ENCODE results near the gene OR2T10. TPM values are rescaled to one million over a fixed set of nuclear protein-coding genes. Genes with fewer than 3 reads are reported as not detected.

The OR2T10 gene
- total RNA-seq, 1 experiment from 2014 or later = not detected

DNA sequence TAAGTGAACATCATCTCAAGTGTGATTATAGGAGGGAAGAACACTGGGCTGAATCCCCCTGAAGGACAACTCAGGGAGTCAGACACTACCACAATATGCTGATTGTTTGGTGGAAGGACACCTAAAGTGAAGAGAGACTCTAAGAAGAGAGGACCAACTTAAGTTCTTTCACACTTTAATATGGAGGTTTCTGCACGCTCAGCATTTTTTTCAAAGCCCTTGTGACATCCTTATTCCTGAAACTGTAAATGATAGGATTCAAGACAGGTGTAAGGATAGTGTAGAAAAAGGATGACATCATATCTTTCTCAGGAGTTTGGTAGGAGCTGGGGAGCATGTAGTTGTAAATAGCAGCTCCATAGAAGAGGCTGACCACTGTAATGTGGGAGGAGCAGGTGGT is 4.8 kb downstream of the OR2T10 start:
- DNase-seq (ENCODE audit: low read depth, low spot score) (no peak), ATAC-seq (no peak)
- peaks cover 2% of the 10 kb centered on the region; the same call in 1 of the 2 replicates for H3K9me3 ChIP-seq (ENCODE audit: control insufficient read depth, insufficient read depth, low read depth, low read length)
- ChIA-PET POLR2A (no interaction called here), CTCF (no interaction called here)
- no peaks in the 10 kb centered on the region for H3K27me3 ChIP-seq (ENCODE audit: control insufficient read depth, insufficient read depth, low read length)
- H3K4me3 ChIP-seq (ENCODE audit: low read depth in 2 of 2, low read length in 2 of 2) = no peak overlapping the region
- no peaks in the 10 kb centered on the region for H3K4me1 ChIP-seq (ENCODE audit: control insufficient read depth, insufficient read depth, low read length)
- no peak for TF ChIP-seq REST (IDR thresholded peaks at IDR 0.05; ENCODE audit: insufficient read depth in 1 of 2, low read depth in 2 of 2, low read length in 1 of 2)
- no peak for TF ChIP-seq TCF7L2 (IDR thresholded peaks at IDR 0.05; ENCODE audit: low read depth, low read length)
- intact Hi-C loops (cut with micrococcal nuclease; ENCODE audit: unreplicated experiment) (no loop called here), in situ Hi-C loops (cut with HindIII; ENCODE audit: low pct_unique_long_range_greater_than_20kb, low sequenced_read_pairs) (no loop called here)
- no peak overlapping the region for H3K27ac ChIP-seq (ENCODE audit: low read length)
- no TSS peak for BruUV-seq (replicated peaks)
- H3K36me3 ChIP-seq (ENCODE audit: control insufficient read depth, insufficient read depth, low read length) = no peaks in the 10 kb centered on the region

DNA sequence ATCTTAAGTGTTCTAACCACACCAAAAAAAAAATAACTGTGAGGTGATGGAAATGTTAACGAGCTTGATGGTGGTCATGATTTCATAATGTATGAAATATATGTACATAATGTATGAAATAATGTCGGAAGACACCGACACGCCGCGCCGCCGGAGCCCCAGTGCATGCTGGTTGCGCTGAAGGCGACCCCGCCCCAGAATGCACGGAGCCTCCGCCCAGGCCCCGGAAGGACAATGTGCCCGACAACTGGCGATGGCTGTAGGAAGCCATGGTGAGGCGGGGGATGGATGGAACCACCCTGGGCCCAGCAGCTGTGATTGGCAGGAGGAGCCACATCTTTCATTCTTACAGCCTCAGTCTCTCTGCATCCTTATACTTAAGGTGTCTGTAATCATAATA is 7.4 kb downstream of the OR2T10 start:
- H3K27ac ChIP-seq (ENCODE audit: low read length) = no peak overlapping the region
- no peak for DNase-seq (ENCODE audit: low read depth, low spot score)
- no peak overlapping the region for H3K4me3 ChIP-seq (ENCODE audit: low read depth in 2 of 2, low read length in 2 of 2)
- no peak for TF ChIP-seq TCF7L2 (IDR thresholded peaks at IDR 0.05; ENCODE audit: low read depth, low read length)
- TF ChIP-seq POLR2AphosphoS5 (IDR thresholded peaks at IDR 0.05; ENCODE audit: low read depth, low read length) = no peak
- TF ChIP-seq REST (IDR thresholded peaks at IDR 0.05; ENCODE audit: insufficient read depth in 1 of 2, low read depth in 2 of 2, low read length in 1 of 2) = no peak
- in situ Hi-C loops (cut with HindIII; ENCODE audit: low pct_unique_long_range_greater_than_20kb, low sequenced_read_pairs) (no loop called here), intact Hi-C loops (cut with micrococcal nuclease; ENCODE audit: unreplicated experiment) (no loop called here)
- no TSS peak for BruUV-seq (replicated peaks)
- H3K36me3 ChIP-seq (ENCODE audit: control insufficient read depth, insufficient read depth, low read length) = no peaks in the 10 kb centered on the region
- CTCF ChIA-PET = no interaction called here
- POLR2A ChIA-PET = no interaction called here
- no peak for ATAC-seq
- H3K4me1 ChIP-seq (ENCODE audit: control insufficient read depth, insufficient read depth, low read length) = no peaks in the 10 kb centered on the region
- no peaks in the 10 kb centered on the region for H3K27me3 ChIP-seq (ENCODE audit: control insufficient read depth, insufficient read depth, low read length)
- H3K9me3 ChIP-seq (ENCODE audit: control insufficient read depth, insufficient read depth, low read depth, low read length) = peaks cover 4% of the 10 kb centered on the region; the same call in 1 of the 2 replicates

- in situ Hi-C loops (cut with HindIII; ENCODE audit: low pct_unique_long_range_greater_than_20kb, low sequenced_read_pairs) = no loop called here
- BruUV-seq (replicated peaks) = no TSS peak
These were observed 8.2 kb downstream of the OR2T10 start for GRCh38 chr1:248589334-248589733.

More at GRCh38 chr1:248589334-248589733, 8.2 kb downstream of the OR2T10 start:
- ChIA-PET CTCF (no interaction called here), POLR2A (no interaction called here)
- Histone ChIP-seq H3K4me3 (ENCODE audit: low read depth in 2 of 2, low read length in 2 of 2) (no peak overlapping the region), H3K4me1 (ENCODE audit: control insufficient read depth, insufficient read depth, low read length) (no peaks in the 10 kb centered on the region), H3K27me3 (ENCODE audit: control insufficient read depth, insufficient read depth, low read length) (no peaks in the 10 kb centered on the region), H3K9me3 (ENCODE audit: control insufficient read depth, insufficient read depth, low read depth, low read length) (peaks cover 4% of the 10 kb centered on the region; the same call in 1 of the 2 replicates), H3K27ac (ENCODE audit: low read length) (no peak overlapping the region), H3K36me3 (ENCODE audit: control insufficient read depth, insufficient read depth, low read length) (no peaks in the 10 kb centered on the region)
- intact Hi-C loops (cut with micrococcal nuclease; ENCODE audit: unreplicated experiment) = no loop called here
- DNase-seq (ENCODE audit: low read depth, low spot score) (no peak), ATAC-seq (no peak)
- TF ChIP-seq POLR2AphosphoS5 (IDR thresholded peaks at IDR 0.05; ENCODE audit: low read depth, low read length) (no peak), CTCF (IDR thresholded peaks at IDR 0.05) (no peak), REST (IDR thresholded peaks at IDR 0.05; ENCODE audit: insufficient read depth in 1 of 2, low read depth in 2 of 2, low read length in 1 of 2) (no peak), SIN3A (IDR thresholded peaks at IDR 0.05; ENCODE audit: borderline replicate concordance, insufficient read depth, low read depth, low read length) (no peak), TCF7L2 (IDR thresholded peaks at IDR 0.05; ENCODE audit: low read depth, low read length) (no peak)
